ENCODE data around the gene LRRC46. TPM values are rescaled to one million over a fixed set of nuclear protein-coding genes. Genes with fewer than 3 reads are reported as not detected.

Gene LRRC46
- total RNA-seq, 1 experiment from 2014 or later, result 0.39 TPM

GRCh38 chr17:47869114-47869513, 37.6 kb downstream of the LRRC46 start (continued):
- TF ChIP-seq NFATC4 (CRISPR knock-in tag; IDR thresholded peaks at IDR 0.05), result no peak
- TF ChIP-seq ZMAT4 (CRISPR knock-in tag; IDR thresholded peaks at IDR 0.05), result no peak
- no peak for TF ChIP-seq CREM (CRISPR knock-in tag; IDR thresholded peaks at IDR 0.05)
- TF ChIP-seq ZNF396 (CRISPR knock-in tag; IDR thresholded peaks at IDR 0.05; ENCODE audit: borderline replicate concordance), result no peak
- TF ChIP-seq CTCF (IDR thresholded peaks at IDR 0.05), result no peak
- no peak for TF ChIP-seq ZNF512 (CRISPR knock-in tag; IDR thresholded peaks at IDR 0.05; ENCODE audit: borderline replicate concordance)
- TF ChIP-seq STAT6 (CRISPR knock-in tag; conservative IDR thresholded peaks at IDR 0.05; ENCODE audit: low read depth), result no peak

GRCh38 chr17:47870056-47870455, 38.6 kb downstream of the LRRC46 start:
- no peak overlapping the region for H3K27ac Mint-ChIP-seq
- no peaks in the 10 kb centered on the region for H3K9me3 Mint-ChIP-seq
- no peaks in the 10 kb centered on the region for H3K36me3 Mint-ChIP-seq
- DNase-seq (ENCODE audit: low spot score) (no peak), ATAC-seq (no peak)
- TF ChIP-seq MXD4 (CRISPR knock-in tag; IDR thresholded peaks at IDR 0.05; ENCODE audit: borderline replicate concordance), result no peak
- TF ChIP-seq PREB (CRISPR knock-in tag; IDR thresholded peaks at IDR 0.05; ENCODE audit: borderline replicate concordance), result no peak
- no peak for TF ChIP-seq ARID4B (CRISPR knock-in tag; IDR thresholded peaks at IDR 0.05; ENCODE audit: borderline replicate concordance)
- no peak for TF ChIP-seq ETV6 (CRISPR knock-in tag; IDR thresholded peaks at IDR 0.05)
- TF ChIP-seq TEAD4 (CRISPR knock-in tag; IDR thresholded peaks at IDR 0.05), result no peak
- no peak for TF ChIP-seq ESRRA (CRISPR knock-in tag; IDR thresholded peaks at IDR 0.05; ENCODE audit: borderline replicate concordance)
- no peak for TF ChIP-seq ZNF219 (CRISPR knock-in tag; IDR thresholded peaks at IDR 0.05; ENCODE audit: borderline replicate concordance)
- TF ChIP-seq MYBL2 (CRISPR knock-in tag; IDR thresholded peaks at IDR 0.05), result no peak
- TF ChIP-seq ZNF416 (CRISPR knock-in tag; IDR thresholded peaks at IDR 0.05), result no peak
- TF ChIP-seq ATF3 (CRISPR knock-in tag; conservative IDR thresholded peaks at IDR 0.05), result no peak
- no peak for TF ChIP-seq ATF6 (CRISPR knock-in tag; IDR thresholded peaks at IDR 0.05)
- no peak for TF ChIP-seq JUN (CRISPR knock-in tag; IDR thresholded peaks at IDR 0.05)
- TF ChIP-seq RELA (CRISPR knock-in tag; IDR thresholded peaks at IDR 0.05; ENCODE audit: borderline replicate concordance), result no peak
- no peak for TF ChIP-seq EMX1 (CRISPR knock-in tag; IDR thresholded peaks at IDR 0.05)
- no peak for TF ChIP-seq FOXP1 (CRISPR knock-in tag; IDR thresholded peaks at IDR 0.05; ENCODE audit: borderline replicate concordance)
- TF ChIP-seq ZNF138 (CRISPR knock-in tag; conservative IDR thresholded peaks at IDR 0.05), result no peak
- no peak overlapping the region for H3K4me3 Mint-ChIP-seq
- peaks cover 49% of the 10 kb centered on the region for H3K4me1 Mint-ChIP-seq
- H3K27me3 Mint-ChIP-seq (ENCODE audit: low read depth), result peaks cover 86% of the 10 kb centered on the region
- POLR2A ChIA-PET, result interaction anchor here (0.5 kb wide), 1 partner anchor 21 kb away, joined by 6 read pairs; no protein-coding TSS in a partner anchor
- CTCF ChIA-PET, result interaction anchor here (1.1 to 8.7 kb wide), 7 partner anchors 14 to 148 kb away, joined by 3 to 94 read pairs (median 7); partner anchors contain the start of genes SCRN2 and SP6
